Endothelial cell of hepatic sinusoid (primary cell): Measurements from ENCODE around the gene SINHCAF.

Source experiments
- in situ Hi-C: cut with HindIII; loops from 2 replicates; pipeline ENCODE4 v1.10.0; 2017; ENCODE audit warnings: low sequenced_read_pairs

Gene SINHCAF

GRCh38 chr12:31311634-31312258 is 14.2 kb downstream of the SINHCAF start:
- in situ Hi-C loops = no loop called here

GRCh38 chr12:31310488-31310887 is 15.5 kb downstream of the SINHCAF start:
- in situ Hi-C loops = no loop called here

GRCh38 chr12:31309279-31309678 is 16.7 kb downstream of the SINHCAF start:
- in situ Hi-C loops = no loop called here

GRCh38 chr12:31308116-31308515 is 17.8 kb downstream of the SINHCAF start:
- in situ Hi-C loops = no loop called here

GRCh38 chr12:31306866-31307265 is 19.1 kb downstream of the SINHCAF start:
- in situ Hi-C loops = no loop called here

GRCh38 chr12:31303466-31303865 is 22.5 kb downstream of the SINHCAF start:
- in situ Hi-C loops = no loop called here

GRCh38 chr12:31301311-31301710 is 24.6 kb downstream of the SINHCAF start:
- in situ Hi-C loops = no loop called here

GRCh38 chr12:31300783-31301182 is 25.2 kb downstream of the SINHCAF start:
- in situ Hi-C loops = no loop called here

GRCh38 chr12:31300341-31300740 is 25.6 kb downstream of the SINHCAF start:
- in situ Hi-C loops = no loop called here

- in situ Hi-C loops = no loop called here
These were observed 27.0 kb downstream of the SINHCAF start for GRCh38 chr12:31298922-31299321.

GRCh38 chr12:31298515-31298910 is 27.4 kb downstream of the SINHCAF start:
- in situ Hi-C loops = no loop called here

GRCh38 chr12:31297572-31298514 is 28.1 kb downstream of the SINHCAF start:
- in situ Hi-C loops = no loop called here

- in situ Hi-C loops = no loop called here
These were observed 36.5 kb downstream of the SINHCAF start for GRCh38 chr12:31289441-31289840.

GRCh38 chr12:31288381-31288780 is 37.6 kb downstream of the SINHCAF start:
- in situ Hi-C loops = no loop called here

- in situ Hi-C loops = no loop called here
These were observed 45.8 kb downstream of the SINHCAF start for GRCh38 chr12:31280183-31280582.

- in situ Hi-C loops = no loop called here
These were observed 46.5 kb downstream of the SINHCAF start for GRCh38 chr12:31279390-31279924.

- in situ Hi-C loops = no loop called here
These were observed 47.1 kb downstream of the SINHCAF start for GRCh38 chr12:31278832-31279231.

- in situ Hi-C loops = no loop called here
These were observed 47.5 kb downstream of the SINHCAF start for GRCh38 chr12:31278424-31278823.

- in situ Hi-C loops = no loop called here
These were observed 48.9 kb downstream of the SINHCAF start for GRCh38 chr12:31277081-31277480.

- in situ Hi-C loops = no loop called here
These were observed 50.5 kb downstream of the SINHCAF start for GRCh38 chr12:31275491-31275890.

- in situ Hi-C loops = no loop called here
These were observed 51.2 kb downstream of the SINHCAF start for GRCh38 chr12:31274520-31275300.
